ENCODE measurements around the gene ABCB8. TPM values are rescaled to one million over a fixed set of nuclear protein-coding genes. Genes with fewer than 3 reads are reported as not detected.

ABCB8 gene
- total RNA-seq, 1 donor from 2014 or later, result 57.1 TPM

DNA sequence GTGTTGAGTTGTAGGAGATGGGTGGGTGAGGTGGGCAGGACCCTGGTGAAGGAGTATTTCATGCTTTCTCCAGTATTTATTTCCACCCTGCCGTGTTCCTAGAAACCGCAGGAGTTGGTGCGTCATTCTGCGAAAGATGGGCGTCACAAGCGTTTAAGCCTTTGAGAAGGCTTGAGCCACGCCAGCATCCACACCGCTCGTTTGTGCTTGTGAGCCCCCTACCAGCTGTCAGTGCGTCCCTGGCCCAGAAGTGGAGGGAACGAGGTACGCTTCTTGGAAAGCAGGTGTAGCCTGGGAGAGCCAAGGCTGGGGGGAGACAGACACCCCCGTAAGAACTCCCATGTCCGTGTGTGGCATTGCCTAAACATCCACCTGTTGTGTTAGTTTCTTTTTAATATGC, 63.7 kb downstream of the ABCB8 start:
- peaks cover 44% of the 10 kb centered on the region for H3K4me1 Mint-ChIP-seq (ENCODE audit: low read depth, unreplicated experiment)

GRCh38 chr7:151093748-151094147, 65.5 kb downstream of the ABCB8 start:
- Mint-ChIP-seq H3K27ac (ENCODE audit: unreplicated experiment) (no peak overlapping the region), H3K27me3 (ENCODE audit: unreplicated experiment) (peaks cover 19% of the 10 kb centered on the region), H3K9me3 (ENCODE audit: unreplicated experiment) (peaks cover 15% of the 10 kb centered on the region), H3K4me3 (ENCODE audit: unreplicated experiment) (peak overlapping the region; percentile 81), H3K4me1 (ENCODE audit: low read depth, unreplicated experiment) (peaks cover 49% of the 10 kb centered on the region), H3K36me3 (ENCODE audit: unreplicated experiment) (peaks cover 5% of the 10 kb centered on the region)
- DNase-seq, result no peak
- TF ChIP-seq CTCF (IDR thresholded peaks at IDR 0.05; ENCODE audit: partially characterized antibody, unreplicated experiment), result no peak

More for the DNA sequence above, 63.7 kb downstream of the ABCB8 start:
- H3K36me3 Mint-ChIP-seq (ENCODE audit: unreplicated experiment), result peaks cover 5% of the 10 kb centered on the region
- peaks cover 26% of the 10 kb centered on the region for H3K27me3 Mint-ChIP-seq (ENCODE audit: unreplicated experiment)
- no peak for TF ChIP-seq CTCF (IDR thresholded peaks at IDR 0.05; ENCODE audit: partially characterized antibody, unreplicated experiment)
- peaks cover 26% of the 10 kb centered on the region for H3K9me3 Mint-ChIP-seq (ENCODE audit: unreplicated experiment)
- no peak overlapping the region for H3K27ac Mint-ChIP-seq (ENCODE audit: unreplicated experiment)
- DNase-seq, result no peak
- H3K4me3 Mint-ChIP-seq (ENCODE audit: unreplicated experiment), result peak overlapping the region; percentile 80

DNA sequence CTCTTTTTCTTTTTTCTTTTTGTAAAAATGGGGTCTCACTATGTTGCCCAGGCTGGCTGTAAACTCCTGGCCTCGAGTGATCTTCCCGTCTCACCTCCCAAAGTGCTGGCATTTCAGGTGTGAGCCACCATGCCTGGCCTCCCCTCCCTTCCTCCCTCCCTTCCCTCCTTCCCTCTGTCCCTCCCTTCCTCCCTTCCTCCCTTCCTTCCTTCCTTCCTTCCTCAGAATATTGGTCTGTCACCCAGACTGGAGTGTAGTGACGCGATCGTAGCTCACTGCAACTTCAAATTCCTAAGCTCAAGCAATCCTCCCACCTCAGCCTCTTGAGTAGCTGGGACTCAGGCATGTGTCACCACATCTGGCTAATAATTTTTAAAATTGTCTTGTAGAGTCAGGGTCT, 66.4 kb downstream of the ABCB8 start:
- TF ChIP-seq CTCF (IDR thresholded peaks at IDR 0.05; ENCODE audit: partially characterized antibody, unreplicated experiment), result no peak
- H3K27me3 Mint-ChIP-seq (ENCODE audit: unreplicated experiment), result peaks cover 12% of the 10 kb centered on the region
- H3K4me3 Mint-ChIP-seq (ENCODE audit: unreplicated experiment), result no peak overlapping the region
- no peak overlapping the region for H3K27ac Mint-ChIP-seq (ENCODE audit: unreplicated experiment)
- H3K9me3 Mint-ChIP-seq (ENCODE audit: unreplicated experiment), result peaks cover 6% of the 10 kb centered on the region
- H3K36me3 Mint-ChIP-seq (ENCODE audit: unreplicated experiment), result no peaks in the 10 kb centered on the region
- DNase-seq, result no peak
- H3K4me1 Mint-ChIP-seq (ENCODE audit: low read depth, unreplicated experiment), result peaks cover 47% of the 10 kb centered on the region

- no peak for TF ChIP-seq CTCF (IDR thresholded peaks at IDR 0.05; ENCODE audit: partially characterized antibody, unreplicated experiment)
- Mint-ChIP-seq H3K36me3 (ENCODE audit: unreplicated experiment) (no peaks in the 10 kb centered on the region), H3K4me3 (ENCODE audit: unreplicated experiment) (no peak overlapping the region), H3K27me3 (ENCODE audit: unreplicated experiment) (peaks cover 9% of the 10 kb centered on the region), H3K9me3 (ENCODE audit: unreplicated experiment) (peaks cover 5% of the 10 kb centered on the region), H3K27ac (ENCODE audit: unreplicated experiment) (no peak overlapping the region), H3K4me1 (ENCODE audit: low read depth, unreplicated experiment) (peaks cover 48% of the 10 kb centered on the region)
- no peak for DNase-seq
Measured at GRCh38 chr7:151095123-151095797, 67.0 kb downstream of the ABCB8 start.

DNA sequence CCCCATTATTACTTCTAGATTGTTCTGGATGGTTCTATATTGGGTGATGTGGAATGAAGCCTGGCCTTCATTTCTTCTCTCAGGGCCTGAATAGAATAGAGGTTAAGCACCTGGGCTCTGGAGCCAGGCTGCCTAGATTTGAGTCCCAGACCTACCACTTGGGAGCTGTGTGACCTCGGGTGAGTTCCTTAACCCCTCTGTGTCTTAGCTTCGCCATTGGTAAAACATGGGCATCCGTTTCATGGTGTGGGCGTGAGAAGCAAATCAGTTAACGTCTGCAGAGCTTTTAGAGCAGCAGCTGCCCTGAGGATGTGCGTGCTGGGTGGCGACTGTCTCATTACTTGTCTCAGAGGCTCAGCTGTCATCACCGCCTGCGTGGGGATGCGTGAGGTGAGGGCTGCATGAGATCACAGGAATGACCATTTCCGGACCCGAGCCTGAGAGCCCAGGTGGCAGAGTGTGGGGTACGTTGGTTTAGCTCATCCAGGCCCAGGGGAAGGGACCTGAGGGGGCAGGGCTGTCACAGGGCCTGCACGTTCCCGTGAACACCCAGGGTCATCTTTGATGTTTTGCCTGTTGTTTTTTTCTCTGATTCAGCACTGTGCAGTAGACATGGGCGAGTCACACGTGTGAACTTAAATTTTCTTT, 67.7 kb downstream of the ABCB8 start:
- TF ChIP-seq CTCF (IDR thresholded peaks at IDR 0.05; ENCODE audit: partially characterized antibody, unreplicated experiment), result no peak

More for the DNA sequence above, 67.7 kb downstream of the ABCB8 start:
- H3K36me3 Mint-ChIP-seq (ENCODE audit: unreplicated experiment), result no peaks in the 10 kb centered on the region
- DNase-seq, result no peak
- H3K4me1 Mint-ChIP-seq (ENCODE audit: low read depth, unreplicated experiment), result peaks cover 49% of the 10 kb centered on the region
- peaks cover 9% of the 10 kb centered on the region for H3K27me3 Mint-ChIP-seq (ENCODE audit: unreplicated experiment)
- peaks cover 5% of the 10 kb centered on the region for H3K9me3 Mint-ChIP-seq (ENCODE audit: unreplicated experiment)
- peak overlapping the region; percentile 52 for H3K4me3 Mint-ChIP-seq (ENCODE audit: unreplicated experiment)
- H3K27ac Mint-ChIP-seq (ENCODE audit: unreplicated experiment), result peak overlapping the region; percentile 84

All from glutamatergic neuron (in vitro differentiated cells).